Measurements from ENCODE around the gene SLC35E2B.

The SLC35E2B gene

GRCh38 chr1:1614204-1614953 lies 78.2 kb downstream of the SLC35E2B start:
- H2AFZ ChIP-seq (ENCODE audit: low read depth, low read length), result no peak overlapping the region
- peak overlapping the region; percentile 96 for H3K4me3 ChIP-seq (ENCODE audit: low read length)
- peaks cover 14% of the 10 kb centered on the region for H3K4me1 ChIP-seq (ENCODE audit: low read length)
- H3K27ac ChIP-seq (ENCODE audit: low read length), result no peak overlapping the region
- peak overlapping the region; percentile 83 for H3K4me2 ChIP-seq (ENCODE audit: low read length)
- H3K9me3 ChIP-seq (ENCODE audit: insufficient read depth, low read length), result no peaks in the 10 kb centered on the region
- no peaks in the 10 kb centered on the region for H3K36me3 ChIP-seq (replicated peaks; ENCODE audit: low read depth, low read length)
- H3K9ac ChIP-seq (ENCODE audit: low read length), result peak overlapping the region; percentile 61
- TF ChIP-seq EZH2phosphoT487 (IDR thresholded peaks at IDR 0.05; ENCODE audit: low read depth), result no peak
- TF ChIP-seq, protein P1, sequence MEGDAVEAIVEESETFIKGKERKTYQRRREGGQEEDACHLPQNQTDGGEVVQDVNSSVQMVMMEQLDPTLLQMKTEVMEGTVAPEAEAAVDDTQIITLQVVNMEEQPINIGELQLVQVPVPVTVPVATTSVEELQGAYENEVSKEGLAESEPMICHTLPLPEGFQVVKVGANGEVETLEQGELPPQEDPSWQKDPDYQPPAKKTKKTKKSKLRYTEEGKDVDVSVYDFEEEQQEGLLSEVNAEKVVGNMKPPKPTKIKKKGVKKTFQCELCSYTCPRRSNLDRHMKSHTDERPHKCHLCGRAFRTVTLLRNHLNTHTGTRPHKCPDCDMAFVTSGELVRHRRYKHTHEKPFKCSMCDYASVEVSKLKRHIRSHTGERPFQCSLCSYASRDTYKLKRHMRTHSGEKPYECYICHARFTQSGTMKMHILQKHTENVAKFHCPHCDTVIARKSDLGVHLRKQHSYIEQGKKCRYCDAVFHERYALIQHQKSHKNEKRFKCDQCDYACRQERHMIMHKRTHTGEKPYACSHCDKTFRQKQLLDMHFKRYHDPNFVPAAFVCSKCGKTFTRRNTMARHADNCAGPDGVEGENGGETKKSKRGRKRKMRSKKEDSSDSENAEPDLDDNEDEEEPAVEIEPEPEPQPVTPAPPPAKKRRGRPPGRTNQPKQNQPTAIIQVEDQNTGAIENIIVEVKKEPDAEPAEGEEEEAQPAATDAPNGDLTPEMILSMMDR (IDR thresholded peaks at IDR 0.05; ENCODE audit: low read depth, low read length), result no peak
- no peaks in the 10 kb centered on the region for H3K27me3 ChIP-seq (ENCODE audit: low read depth, low read length)
- H3K79me2 ChIP-seq (ENCODE audit: low read length), result peaks cover 12% of the 10 kb centered on the region; the same call in 1 of the 2 replicates
- H4K20me1 ChIP-seq (ENCODE audit: insufficient read depth, low read length), result no peaks in the 10 kb centered on the region

DNA sequence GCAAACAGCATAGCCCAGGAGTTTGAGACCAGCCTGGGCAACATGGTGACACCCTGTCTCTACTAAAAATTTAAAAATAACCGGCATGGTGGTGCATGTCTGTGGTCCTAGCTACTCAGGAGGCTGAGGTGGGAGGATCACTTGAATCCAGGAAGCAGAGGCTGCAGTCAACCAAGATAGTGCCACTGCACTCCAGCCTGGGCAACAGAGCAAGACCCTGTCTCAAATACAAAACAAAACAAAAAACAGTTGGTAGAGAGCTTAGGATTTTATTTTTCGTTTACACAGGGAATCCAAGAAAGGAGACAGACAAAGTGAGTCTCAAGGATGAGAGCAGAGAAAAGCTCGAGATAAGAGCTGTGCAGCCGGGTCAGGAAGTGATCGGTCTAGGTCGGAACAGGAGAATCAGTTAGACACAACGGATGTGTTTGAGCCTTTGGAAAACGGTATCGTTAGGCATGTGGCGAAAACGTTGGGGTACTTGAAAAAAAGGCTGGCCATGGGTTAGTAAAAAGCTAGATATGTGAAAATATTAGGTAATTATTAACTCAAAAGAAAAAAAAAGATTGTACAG lies 79.0 kb downstream of the SLC35E2B start:
- Histone ChIP-seq H2AFZ (ENCODE audit: low read depth, low read length) (no peak overlapping the region), H3K4me2 (ENCODE audit: low read length) (peak overlapping the region; percentile 83; the same call in 1 of the 2 replicates), H3K79me2 (ENCODE audit: low read length) (peaks cover 12% of the 10 kb centered on the region; the same call in 1 of the 2 replicates), H3K36me3 (replicated peaks; ENCODE audit: low read depth, low read length) (no peaks in the 10 kb centered on the region), H3K27ac (ENCODE audit: low read length) (no peak overlapping the region), H4K20me1 (ENCODE audit: insufficient read depth, low read length) (no peaks in the 10 kb centered on the region), H3K4me3 (ENCODE audit: low read length) (no peak overlapping the region), H3K9me3 (ENCODE audit: insufficient read depth, low read length) (no peaks in the 10 kb centered on the region), H3K4me1 (ENCODE audit: low read length) (peaks cover 14% of the 10 kb centered on the region), H3K27me3 (ENCODE audit: low read depth, low read length) (no peaks in the 10 kb centered on the region), H3K9ac (ENCODE audit: low read length) (no peak overlapping the region)
- TF ChIP-seq, protein P1 (IDR thresholded peaks at IDR 0.05; ENCODE audit: low read depth, low read length), result no peak
- no peak for TF ChIP-seq EZH2phosphoT487 (IDR thresholded peaks at IDR 0.05; ENCODE audit: low read depth)

GRCh38 chr1:1612104-1612400 lies 80.5 kb downstream of the SLC35E2B start:
- H3K27ac ChIP-seq (ENCODE audit: low read length), result no peak overlapping the region
- no peak overlapping the region for H3K4me3 ChIP-seq (ENCODE audit: low read length)
- peaks cover 21% of the 10 kb centered on the region for H3K4me1 ChIP-seq (ENCODE audit: low read length)
- H3K4me2 ChIP-seq (ENCODE audit: low read length), result no peak overlapping the region
- H2AFZ ChIP-seq (ENCODE audit: low read depth, low read length), result no peak overlapping the region
- H3K9me3 ChIP-seq (ENCODE audit: insufficient read depth, low read length), result no peaks in the 10 kb centered on the region
- no peaks in the 10 kb centered on the region for H3K36me3 ChIP-seq (replicated peaks; ENCODE audit: low read depth, low read length)
- H3K9ac ChIP-seq (ENCODE audit: low read length), result no peak overlapping the region
- no peaks in the 10 kb centered on the region for H3K27me3 ChIP-seq (ENCODE audit: low read depth, low read length)
- peaks cover 12% of the 10 kb centered on the region; the same call in 1 of the 2 replicates for H3K79me2 ChIP-seq (ENCODE audit: low read length)
- TF ChIP-seq EZH2phosphoT487 (IDR thresholded peaks at IDR 0.05; ENCODE audit: low read depth), result no peak
- TF ChIP-seq, protein P1 (IDR thresholded peaks at IDR 0.05; ENCODE audit: low read depth, low read length), result no peak
- H4K20me1 ChIP-seq (ENCODE audit: insufficient read depth, low read length), result no peaks in the 10 kb centered on the region

GRCh38 chr1:1610796-1611195 lies 81.8 kb downstream of the SLC35E2B start:
- no peak overlapping the region for H2AFZ ChIP-seq (ENCODE audit: low read depth, low read length)
- no peak overlapping the region for H3K4me2 ChIP-seq (ENCODE audit: low read length)
- H3K27me3 ChIP-seq (ENCODE audit: low read depth, low read length), result no peaks in the 10 kb centered on the region
- no peak overlapping the region for H3K27ac ChIP-seq (ENCODE audit: low read length)
- H3K4me1 ChIP-seq (ENCODE audit: low read length), result peaks cover 23% of the 10 kb centered on the region
- no peak overlapping the region for H3K4me3 ChIP-seq (ENCODE audit: low read length)
- TF ChIP-seq, protein P1 (IDR thresholded peaks at IDR 0.05; ENCODE audit: low read depth, low read length), result no peak
- TF ChIP-seq EZH2phosphoT487 (IDR thresholded peaks at IDR 0.05; ENCODE audit: low read depth), result no peak
- H3K36me3 ChIP-seq (replicated peaks; ENCODE audit: low read depth, low read length), result no peaks in the 10 kb centered on the region
- H4K20me1 ChIP-seq (ENCODE audit: insufficient read depth, low read length), result no peaks in the 10 kb centered on the region
- no peaks in the 10 kb centered on the region for H3K9me3 ChIP-seq (ENCODE audit: insufficient read depth, low read length)
- peaks cover 7% of the 10 kb centered on the region; the same call in 1 of the 2 replicates for H3K79me2 ChIP-seq (ENCODE audit: low read length)
- H3K9ac ChIP-seq (ENCODE audit: low read length), result no peak overlapping the region

All from OCI-LY3 (cell line).